ENCODE measurements around the gene TTC31. TPM values are rescaled to one million over a fixed set of nuclear protein-coding genes. Genes with fewer than 3 reads are reported as not detected.

TTC31 gene
- total RNA-seq, 1 experiment from 2014 or later: 38.3 TPM

DNA sequence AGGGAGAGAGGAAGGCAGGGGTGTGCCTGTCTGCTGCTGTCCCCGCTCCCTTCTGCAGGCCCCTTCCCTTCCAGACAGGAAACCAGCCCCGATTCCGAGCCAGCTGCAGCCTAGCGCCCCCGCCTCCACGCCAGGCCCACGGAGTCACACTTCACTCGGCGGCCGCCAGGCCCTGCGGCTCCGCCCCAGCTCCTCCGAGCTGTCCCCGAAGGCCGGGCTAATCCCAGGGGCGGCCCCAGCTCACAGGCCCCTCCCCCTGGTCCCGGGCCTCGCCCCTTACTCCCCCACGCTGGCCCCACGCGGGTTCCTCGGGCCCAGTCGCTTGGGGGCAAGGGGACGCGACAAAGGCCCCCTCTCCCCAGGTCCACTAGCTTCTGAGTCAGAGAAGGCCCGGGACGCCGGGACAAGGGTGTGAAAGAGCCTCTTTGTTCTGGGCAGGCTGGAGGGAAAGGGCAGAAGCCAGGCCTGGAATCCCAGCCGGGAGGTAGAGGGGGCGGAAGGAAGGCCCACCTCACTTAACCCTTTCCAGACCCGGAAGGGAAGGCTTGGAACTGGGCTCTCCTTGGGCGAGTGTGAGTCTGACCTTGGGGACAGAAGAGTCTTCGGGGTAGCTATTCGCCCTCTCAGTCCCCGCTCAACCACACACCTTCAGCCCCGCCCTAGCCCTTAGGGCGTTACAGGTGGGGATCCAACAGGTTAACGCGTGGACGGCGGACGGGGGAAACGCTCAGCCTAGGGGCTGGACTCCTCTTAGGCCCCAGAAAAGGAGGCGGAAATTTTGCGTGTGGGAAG lies 42.3 kb upstream of the TTC31 start:
- ATAC-seq (peak; percentile 76), DNase-seq (ENCODE audit: low spot score) (peak; percentile 83)
- ChIA-PET POLR2A (interaction anchor here (0.5 to 2.5 kb wide), 13 partner anchors 8 to 1124 kb away, joined by 3 to 29 read pairs (median 3); partner anchors contain the start of genes C2orf81, INO80B, WBP1 and WDR54), CTCF (interaction anchor here (0.6 to 2.3 kb wide), 14 partner anchors 9 to 191 kb away, joined by 3 to 19 read pairs (median 6); partner anchors contain the start of genes C2orf81, MOGS, WBP1 and WDR54)
- Mint-ChIP-seq H3K36me3 (peaks cover 4% of the 10 kb centered on the region; the same call in 1 of the 2 replicates), H3K9me3 (no peaks in the 10 kb centered on the region), H3K27me3 (ENCODE audit: low read depth) (peaks cover 12% of the 10 kb centered on the region), H3K4me1 (peaks cover 41% of the 10 kb centered on the region), H3K4me3 (peak overlapping the region; percentile 99), H3K27ac (peak overlapping the region; percentile 100)
- 0 out of 2 replicates have a peak, but pooled peaks have one; percentile 70 for TF ChIP-seq ELF4 (CRISPR knock-in tag; IDR thresholded peaks at IDR 0.05; ENCODE audit: low read depth)
- no peak for TF ChIP-seq ZNF396 (CRISPR knock-in tag; IDR thresholded peaks at IDR 0.05; ENCODE audit: borderline replicate concordance)
- no peak for TF ChIP-seq ZNF219 (CRISPR knock-in tag; IDR thresholded peaks at IDR 0.05; ENCODE audit: borderline replicate concordance)
- TF ChIP-seq RORB (CRISPR knock-in tag; IDR thresholded peaks at IDR 0.05): no peak
- TF ChIP-seq, protein P1, sequence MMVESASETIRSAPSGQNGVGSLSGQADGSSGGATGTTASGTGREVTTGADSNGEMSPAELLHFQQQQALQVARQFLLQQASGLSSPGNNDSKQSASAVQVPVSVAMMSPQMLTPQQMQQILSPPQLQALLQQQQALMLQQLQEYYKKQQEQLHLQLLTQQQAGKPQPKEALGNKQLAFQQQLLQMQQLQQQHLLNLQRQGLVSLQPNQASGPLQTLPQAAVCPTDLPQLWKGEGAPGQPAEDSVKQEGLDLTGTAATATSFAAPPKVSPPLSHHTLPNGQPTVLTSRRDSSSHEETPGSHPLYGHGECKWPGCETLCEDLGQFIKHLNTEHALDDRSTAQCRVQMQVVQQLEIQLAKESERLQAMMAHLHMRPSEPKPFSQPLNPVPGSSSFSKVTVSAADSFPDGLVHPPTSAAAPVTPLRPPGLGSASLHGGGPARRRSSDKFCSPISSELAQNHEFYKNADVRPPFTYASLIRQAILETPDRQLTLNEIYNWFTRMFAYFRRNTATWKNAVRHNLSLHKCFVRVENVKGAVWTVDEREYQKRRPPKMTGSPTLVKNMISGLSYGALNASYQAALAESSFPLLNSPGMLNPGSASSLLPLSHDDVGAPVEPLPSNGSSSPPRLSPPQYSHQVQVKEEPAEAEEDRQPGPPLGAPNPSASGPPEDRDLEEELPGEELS (CRISPR knock-in tag; IDR thresholded peaks at IDR 0.05): peak; percentile 39; the same call in 1 of the 2 replicates
- TF ChIP-seq ESRRA (CRISPR knock-in tag; IDR thresholded peaks at IDR 0.05; ENCODE audit: borderline replicate concordance): peak; percentile 96; the same call in 1 of the 2 replicates
- TF ChIP-seq GABPB1 (CRISPR knock-in tag; IDR thresholded peaks at IDR 0.05): peak; percentile 72
- TF ChIP-seq TEAD1 (CRISPR knock-in tag; IDR thresholded peaks at IDR 0.05): no peak
- TF ChIP-seq, protein P2, sequence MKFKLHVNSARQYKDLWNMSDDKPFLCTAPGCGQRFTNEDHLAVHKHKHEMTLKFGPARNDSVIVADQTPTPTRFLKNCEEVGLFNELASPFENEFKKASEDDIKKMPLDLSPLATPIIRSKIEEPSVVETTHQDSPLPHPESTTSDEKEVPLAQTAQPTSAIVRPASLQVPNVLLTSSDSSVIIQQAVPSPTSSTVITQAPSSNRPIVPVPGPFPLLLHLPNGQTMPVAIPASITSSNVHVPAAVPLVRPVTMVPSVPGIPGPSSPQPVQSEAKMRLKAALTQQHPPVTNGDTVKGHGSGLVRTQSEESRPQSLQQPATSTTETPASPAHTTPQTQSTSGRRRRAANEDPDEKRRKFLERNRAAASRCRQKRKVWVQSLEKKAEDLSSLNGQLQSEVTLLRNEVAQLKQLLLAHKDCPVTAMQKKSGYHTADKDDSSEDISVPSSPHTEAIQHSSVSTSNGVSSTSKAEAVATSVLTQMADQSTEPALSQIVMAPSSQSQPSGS (CRISPR knock-in tag; IDR thresholded peaks at IDR 0.05; ENCODE audit: borderline replicate concordance, low read depth): no peak
- TF ChIP-seq, protein P3, sequence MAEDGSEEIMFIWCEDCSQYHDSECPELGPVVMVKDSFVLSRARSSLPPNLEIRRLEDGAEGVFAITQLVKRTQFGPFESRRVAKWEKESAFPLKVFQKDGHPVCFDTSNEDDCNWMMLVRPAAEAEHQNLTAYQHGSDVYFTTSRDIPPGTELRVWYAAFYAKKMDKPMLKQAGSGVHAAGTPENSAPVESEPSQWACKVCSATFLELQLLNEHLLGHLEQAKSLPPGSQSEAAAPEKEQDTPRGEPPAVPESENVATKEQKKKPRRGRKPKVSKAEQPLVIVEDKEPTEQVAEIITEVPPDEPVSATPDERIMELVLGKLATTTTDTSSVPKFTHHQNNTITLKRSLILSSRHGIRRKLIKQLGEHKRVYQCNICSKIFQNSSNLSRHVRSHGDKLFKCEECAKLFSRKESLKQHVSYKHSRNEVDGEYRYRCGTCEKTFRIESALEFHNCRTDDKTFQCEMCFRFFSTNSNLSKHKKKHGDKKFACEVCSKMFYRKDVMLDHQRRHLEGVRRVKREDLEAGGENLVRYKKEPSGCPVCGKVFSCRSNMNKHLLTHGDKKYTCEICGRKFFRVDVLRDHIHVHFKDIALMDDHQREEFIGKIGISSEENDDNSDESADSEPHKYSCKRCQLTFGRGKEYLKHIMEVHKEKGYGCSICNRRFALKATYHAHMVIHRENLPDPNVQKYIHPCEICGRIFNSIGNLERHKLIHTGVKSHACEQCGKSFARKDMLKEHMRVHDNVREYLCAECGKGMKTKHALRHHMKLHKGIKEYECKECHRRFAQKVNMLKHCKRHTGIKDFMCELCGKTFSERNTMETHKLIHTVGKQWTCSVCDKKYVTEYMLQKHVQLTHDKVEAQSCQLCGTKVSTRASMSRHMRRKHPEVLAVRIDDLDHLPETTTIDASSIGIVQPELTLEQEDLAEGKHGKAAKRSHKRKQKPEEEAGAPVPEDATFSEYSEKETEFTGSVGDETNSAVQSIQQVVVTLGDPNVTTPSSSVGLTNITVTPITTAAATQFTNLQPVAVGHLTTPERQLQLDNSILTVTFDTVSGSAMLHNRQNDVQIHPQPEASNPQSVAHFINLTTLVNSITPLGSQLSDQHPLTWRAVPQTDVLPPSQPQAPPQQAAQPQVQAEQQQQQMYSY (CRISPR knock-in tag; IDR thresholded peaks at IDR 0.05): peak; percentile 93
- TF ChIP-seq, protein P4, sequence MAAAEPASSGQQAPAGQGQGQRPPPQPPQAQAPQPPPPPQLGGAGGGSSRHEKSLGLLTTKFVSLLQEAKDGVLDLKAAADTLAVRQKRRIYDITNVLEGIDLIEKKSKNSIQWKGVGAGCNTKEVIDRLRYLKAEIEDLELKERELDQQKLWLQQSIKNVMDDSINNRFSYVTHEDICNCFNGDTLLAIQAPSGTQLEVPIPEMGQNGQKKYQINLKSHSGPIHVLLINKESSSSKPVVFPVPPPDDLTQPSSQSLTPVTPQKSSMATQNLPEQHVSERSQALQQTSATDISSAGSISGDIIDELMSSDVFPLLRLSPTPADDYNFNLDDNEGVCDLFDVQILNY (CRISPR knock-in tag; IDR thresholded peaks at IDR 0.05): peak; percentile 77; the same call in 1 of the 2 replicates
- TF ChIP-seq, protein P5, sequence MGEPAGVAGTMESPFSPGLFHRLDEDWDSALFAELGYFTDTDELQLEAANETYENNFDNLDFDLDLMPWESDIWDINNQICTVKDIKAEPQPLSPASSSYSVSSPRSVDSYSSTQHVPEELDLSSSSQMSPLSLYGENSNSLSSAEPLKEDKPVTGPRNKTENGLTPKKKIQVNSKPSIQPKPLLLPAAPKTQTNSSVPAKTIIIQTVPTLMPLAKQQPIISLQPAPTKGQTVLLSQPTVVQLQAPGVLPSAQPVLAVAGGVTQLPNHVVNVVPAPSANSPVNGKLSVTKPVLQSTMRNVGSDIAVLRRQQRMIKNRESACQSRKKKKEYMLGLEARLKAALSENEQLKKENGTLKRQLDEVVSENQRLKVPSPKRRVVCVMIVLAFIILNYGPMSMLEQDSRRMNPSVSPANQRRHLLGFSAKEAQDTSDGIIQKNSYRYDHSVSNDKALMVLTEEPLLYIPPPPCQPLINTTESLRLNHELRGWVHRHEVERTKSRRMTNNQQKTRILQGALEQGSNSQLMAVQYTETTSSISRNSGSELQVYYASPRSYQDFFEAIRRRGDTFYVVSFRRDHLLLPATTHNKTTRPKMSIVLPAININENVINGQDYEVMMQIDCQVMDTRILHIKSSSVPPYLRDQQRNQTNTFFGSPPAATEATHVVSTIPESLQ (CRISPR knock-in tag; IDR thresholded peaks at IDR 0.05): no peak
- TF ChIP-seq SP1 (CRISPR knock-in tag; conservative IDR thresholded peaks at IDR 0.05): peak; percentile 73
- no peak for TF ChIP-seq SMAD3 (CRISPR knock-in tag; IDR thresholded peaks at IDR 0.05; ENCODE audit: borderline replicate concordance)
- 0 out of 2 replicates have a peak, but pooled peaks have one; percentile 33 for TF ChIP-seq CREB1 (CRISPR knock-in tag; IDR thresholded peaks at IDR 0.05)
- TF ChIP-seq FOXK1 (CRISPR knock-in tag; IDR thresholded peaks at IDR 0.05): peak; percentile 7; the same call in 1 of the 2 replicates
- TF ChIP-seq KAT7 (CRISPR knock-in tag; IDR thresholded peaks at IDR 0.05; ENCODE audit: borderline replicate concordance): 0 out of 2 replicates have a peak, but pooled peaks have one; percentile 35
- TF ChIP-seq NR2C2 (CRISPR knock-in tag; IDR thresholded peaks at IDR 0.05): no peak; the same call in 1 of the 2 replicates
- TF ChIP-seq CBFB (CRISPR knock-in tag; IDR thresholded peaks at IDR 0.05; ENCODE audit: low read depth): no peak
- TF ChIP-seq, protein P6, sequence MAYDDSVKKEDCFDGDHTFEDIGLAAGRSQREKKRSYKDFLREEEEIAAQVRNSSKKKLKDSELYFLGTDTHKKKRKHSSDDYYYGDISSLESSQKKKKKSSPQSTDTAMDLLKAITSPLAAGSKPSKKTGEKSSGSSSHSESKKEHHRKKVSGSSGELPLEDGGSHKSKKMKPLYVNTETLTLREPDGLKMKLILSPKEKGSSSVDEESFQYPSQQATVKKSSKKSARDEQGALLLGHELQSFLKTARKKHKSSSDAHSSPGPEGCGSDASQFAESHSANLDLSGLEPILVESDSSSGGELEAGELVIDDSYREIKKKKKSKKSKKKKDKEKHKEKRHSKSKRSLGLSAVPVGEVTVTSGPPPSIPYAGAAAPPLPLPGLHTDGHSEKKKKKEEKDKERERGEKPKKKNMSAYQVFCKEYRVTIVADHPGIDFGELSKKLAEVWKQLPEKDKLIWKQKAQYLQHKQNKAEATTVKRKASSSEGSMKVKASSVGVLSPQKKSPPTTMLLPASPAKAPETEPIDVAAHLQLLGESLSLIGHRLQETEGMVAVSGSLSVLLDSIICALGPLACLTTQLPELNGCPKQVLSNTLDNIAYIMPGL (CRISPR knock-in tag; IDR thresholded peaks at IDR 0.05): peak; percentile 31
- TF ChIP-seq, protein P7, sequence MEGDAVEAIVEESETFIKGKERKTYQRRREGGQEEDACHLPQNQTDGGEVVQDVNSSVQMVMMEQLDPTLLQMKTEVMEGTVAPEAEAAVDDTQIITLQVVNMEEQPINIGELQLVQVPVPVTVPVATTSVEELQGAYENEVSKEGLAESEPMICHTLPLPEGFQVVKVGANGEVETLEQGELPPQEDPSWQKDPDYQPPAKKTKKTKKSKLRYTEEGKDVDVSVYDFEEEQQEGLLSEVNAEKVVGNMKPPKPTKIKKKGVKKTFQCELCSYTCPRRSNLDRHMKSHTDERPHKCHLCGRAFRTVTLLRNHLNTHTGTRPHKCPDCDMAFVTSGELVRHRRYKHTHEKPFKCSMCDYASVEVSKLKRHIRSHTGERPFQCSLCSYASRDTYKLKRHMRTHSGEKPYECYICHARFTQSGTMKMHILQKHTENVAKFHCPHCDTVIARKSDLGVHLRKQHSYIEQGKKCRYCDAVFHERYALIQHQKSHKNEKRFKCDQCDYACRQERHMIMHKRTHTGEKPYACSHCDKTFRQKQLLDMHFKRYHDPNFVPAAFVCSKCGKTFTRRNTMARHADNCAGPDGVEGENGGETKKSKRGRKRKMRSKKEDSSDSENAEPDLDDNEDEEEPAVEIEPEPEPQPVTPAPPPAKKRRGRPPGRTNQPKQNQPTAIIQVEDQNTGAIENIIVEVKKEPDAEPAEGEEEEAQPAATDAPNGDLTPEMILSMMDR (IDR thresholded peaks at IDR 0.05): no peak
